AG04449 (cell line): ENCODE data around the gene RCVRN.
A peak's percentile ranks its signal among the peaks of the same experiment; 100 is the strongest.

ENCODE experiments used
- CTCF ChIA-PET: fragments of 350-600 bp; formaldehyde crosslinking; extraction: SDS; loops from one replicate; lab custom pipeline; 2021; ENCODE audit warnings: antibody characterized with exemption; lab: Yijun Ruan, JAX
- POLR2A ChIA-PET: fragments of 400-600, 350-600 bp; formaldehyde crosslinking; extraction: SDS; loops from one replicate; lab custom pipeline; 2020; ENCODE audit warnings: antibody characterized with exemption, inconsistent platforms; lab: Yijun Ruan, JAX
- DNase-seq: peaks from one replicate; pipeline ENCODE4 v3.0.0-alpha.2; 2010; ENCODE audit warnings: low read depth, low spot score
- H3K4me3 ChIP-seq: 2 replicates; pipeline ENCODE4 v1.5.1; 2011; ENCODE audit warnings: low read depth, mild to moderate bottlenecking, control low read depth, low read length
- TF ChIP-seq, protein P1 (sequence below): IDR thresholded peaks from one replicate; pipeline ENCODE4 v1.5.1; 2011; ENCODE audit warnings: mild to moderate bottlenecking, moderate library complexity, low read length, control low read depth, inconsistent platforms; ENCODE audit not compliant: insufficient read depth; ENCODE audit errors: missing control alignments

Gene RCVRN

DNA sequence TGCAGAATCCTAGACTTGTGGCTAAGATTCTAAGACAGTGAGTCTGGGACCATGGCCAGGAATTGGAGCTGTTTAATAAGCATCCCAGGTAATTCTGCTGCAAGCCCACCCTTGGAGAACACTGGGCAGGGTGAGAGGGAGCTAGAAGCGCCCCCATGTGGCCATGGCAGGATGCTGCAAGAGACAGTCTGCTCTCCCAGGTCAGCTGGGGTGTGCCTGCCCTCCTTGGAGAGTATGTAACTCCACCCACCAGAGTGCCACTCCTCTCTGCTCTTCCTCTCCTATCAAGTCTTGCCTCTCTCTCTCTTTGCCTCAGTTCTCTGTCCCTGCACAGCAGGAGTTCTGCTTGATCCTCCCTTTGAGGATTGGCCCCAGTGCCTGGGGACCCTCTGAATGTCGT, 14.9 kb downstream of the RCVRN start:
- H3K4me3 ChIP-seq: no peak overlapping the region
- ChIA-PET POLR2A (no interaction called here), CTCF (interaction anchor here (1.0 to 1.1 kb wide), 3 partner anchors 10 to 31 kb away, joined by 3 to 4 read pairs (median 3); no protein-coding TSS in a partner anchor)
- TF ChIP-seq, protein P1, sequence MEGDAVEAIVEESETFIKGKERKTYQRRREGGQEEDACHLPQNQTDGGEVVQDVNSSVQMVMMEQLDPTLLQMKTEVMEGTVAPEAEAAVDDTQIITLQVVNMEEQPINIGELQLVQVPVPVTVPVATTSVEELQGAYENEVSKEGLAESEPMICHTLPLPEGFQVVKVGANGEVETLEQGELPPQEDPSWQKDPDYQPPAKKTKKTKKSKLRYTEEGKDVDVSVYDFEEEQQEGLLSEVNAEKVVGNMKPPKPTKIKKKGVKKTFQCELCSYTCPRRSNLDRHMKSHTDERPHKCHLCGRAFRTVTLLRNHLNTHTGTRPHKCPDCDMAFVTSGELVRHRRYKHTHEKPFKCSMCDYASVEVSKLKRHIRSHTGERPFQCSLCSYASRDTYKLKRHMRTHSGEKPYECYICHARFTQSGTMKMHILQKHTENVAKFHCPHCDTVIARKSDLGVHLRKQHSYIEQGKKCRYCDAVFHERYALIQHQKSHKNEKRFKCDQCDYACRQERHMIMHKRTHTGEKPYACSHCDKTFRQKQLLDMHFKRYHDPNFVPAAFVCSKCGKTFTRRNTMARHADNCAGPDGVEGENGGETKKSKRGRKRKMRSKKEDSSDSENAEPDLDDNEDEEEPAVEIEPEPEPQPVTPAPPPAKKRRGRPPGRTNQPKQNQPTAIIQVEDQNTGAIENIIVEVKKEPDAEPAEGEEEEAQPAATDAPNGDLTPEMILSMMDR: peak; percentile 31
- DNase-seq: no peak

- POLR2A ChIA-PET: no interaction called here
- CTCF ChIA-PET: no interaction called here
- no peak for DNase-seq
- H3K4me3 ChIP-seq: no peak overlapping the region
- TF ChIP-seq, protein P1: no peak
Observed at GRCh38 chr17:9887508-9887907, 17.6 kb downstream of the RCVRN start.

- ChIA-PET POLR2A (no interaction called here), CTCF (no interaction called here)
- TF ChIP-seq, protein P1: no peak
- H3K4me3 ChIP-seq: no peak overlapping the region
- no peak for DNase-seq
Observed at GRCh38 chr17:9886141-9886930, 18.7 kb downstream of the RCVRN start.

DNA sequence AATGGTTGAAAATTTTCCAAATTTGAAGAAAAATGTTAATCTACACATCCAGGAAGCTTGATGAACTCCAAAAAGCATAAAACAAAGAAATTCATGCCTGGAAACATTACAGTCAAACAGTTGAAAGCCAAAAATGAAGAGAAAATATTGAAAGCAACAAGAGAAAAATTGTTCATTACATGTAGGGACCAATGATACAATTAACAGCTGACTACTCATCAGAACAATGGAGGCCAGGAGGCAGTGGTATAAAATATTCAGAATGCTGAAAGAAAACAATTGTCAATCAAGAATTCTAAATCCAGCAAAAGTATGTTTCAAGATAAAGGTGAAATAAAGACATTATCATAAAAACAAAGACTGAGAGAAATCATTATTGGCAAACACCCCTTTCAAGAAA, 21.6 kb downstream of the RCVRN start:
- ChIA-PET POLR2A (no interaction called here), CTCF (interaction anchor here (0.6 to 1.2 kb wide), 3 partner anchors 44 to 733 kb away, joined by 3 to 4 read pairs (median 3); no protein-coding TSS in a partner anchor)

GRCh38 chr17:9880582-9880999, 24.5 kb downstream of the RCVRN start:
- ChIA-PET CTCF (interaction anchor here (1.0 kb wide), 1 partner anchor 9 kb away, joined by 3 read pairs; no protein-coding TSS in a partner anchor), POLR2A (no interaction called here)
- H3K4me3 ChIP-seq: no peak overlapping the region
- TF ChIP-seq, protein P1: no peak
- no peak for DNase-seq

More for the DNA sequence above, 21.6 kb downstream of the RCVRN start:
- TF ChIP-seq, protein P1: no peak
- DNase-seq: no peak
- no peak overlapping the region for H3K4me3 ChIP-seq

- CTCF ChIA-PET: no interaction called here
- DNase-seq: no peak
- TF ChIP-seq, protein P1: no peak
- POLR2A ChIA-PET: no interaction called here
- no peak overlapping the region for H3K4me3 ChIP-seq
Observed at GRCh38 chr17:9878786-9879525, 26.1 kb downstream of the RCVRN start.
